T47D (cell line): ENCODE results near the gene AKAP6.
A peak's percentile ranks its signal among the peaks of the same experiment; 100 is the strongest.

Experiments
- DNase-seq, 2 experiments: peaks; one replicate each; pipeline versions ENCODE4 v3.0.0 to v3.0.0-alpha.2; 2011 to 2012; ENCODE audit warnings: low read depth in 1 of 2, low spot score in 1 of 2
- JUND ChIP-seq: IDR thresholded peaks from 2 replicates; pipeline ENCODE4 v1.6.1; 2012; ENCODE audit warnings: low read depth
- in situ Hi-C: cut with HindIII; loops from 2 replicates; pipeline ENCODE4 v1.10.0; 2016; ENCODE audit warnings: low sequenced_read_pairs, low pct_unique_long_range_greater_than_20kb

Gene AKAP6

DNA sequence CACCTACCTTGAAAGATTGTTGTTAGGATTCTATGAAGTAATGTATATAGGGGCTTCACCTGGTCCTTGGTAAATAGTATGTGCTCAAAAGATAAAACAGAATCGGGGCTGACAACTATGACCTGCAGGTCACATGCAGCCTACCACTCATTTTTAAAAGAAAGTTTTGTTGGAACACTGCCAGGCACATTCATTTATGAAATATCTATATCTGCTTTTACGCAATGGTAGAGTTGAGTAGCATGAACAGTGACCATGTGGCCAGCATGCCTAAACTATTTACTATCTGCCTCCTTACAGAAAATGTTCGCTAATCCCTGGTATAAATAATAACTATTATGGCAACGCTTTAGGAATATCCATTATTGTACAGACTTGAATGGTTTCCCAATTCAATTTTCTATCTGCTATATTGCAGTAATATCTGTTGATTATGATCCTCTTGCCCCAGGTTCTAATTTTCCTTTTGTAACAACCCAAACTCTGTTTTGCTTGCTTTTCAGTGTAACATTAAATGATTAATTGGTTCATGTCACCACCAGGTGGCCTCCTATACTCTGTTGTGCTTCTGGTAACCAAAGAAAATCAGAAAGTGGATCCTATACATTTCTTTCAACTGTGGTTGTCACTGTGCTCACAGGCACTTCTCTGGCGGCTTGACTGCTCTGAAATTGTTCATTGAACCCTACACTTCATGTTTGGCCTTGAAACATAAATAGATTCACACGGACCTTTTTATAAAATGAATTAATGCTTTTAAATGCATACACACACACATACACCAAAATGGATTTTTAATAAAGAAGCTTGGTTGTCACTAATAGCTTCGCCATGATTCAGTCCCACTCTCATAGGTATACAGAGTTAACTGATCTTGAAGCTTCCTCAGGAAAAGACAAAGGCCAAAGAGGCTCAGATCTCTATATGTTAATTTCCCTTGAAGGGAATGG is 381.9 kb downstream of the AKAP6 start:
- peak; percentile 59 to 76 for DNase-seq
- in situ Hi-C loops = no loop called here
- no peak for TF ChIP-seq JUND

GRCh38 chr14:32713856-32714255 is 384.8 kb downstream of the AKAP6 start:
- in situ Hi-C loops = no loop called here

DNA sequence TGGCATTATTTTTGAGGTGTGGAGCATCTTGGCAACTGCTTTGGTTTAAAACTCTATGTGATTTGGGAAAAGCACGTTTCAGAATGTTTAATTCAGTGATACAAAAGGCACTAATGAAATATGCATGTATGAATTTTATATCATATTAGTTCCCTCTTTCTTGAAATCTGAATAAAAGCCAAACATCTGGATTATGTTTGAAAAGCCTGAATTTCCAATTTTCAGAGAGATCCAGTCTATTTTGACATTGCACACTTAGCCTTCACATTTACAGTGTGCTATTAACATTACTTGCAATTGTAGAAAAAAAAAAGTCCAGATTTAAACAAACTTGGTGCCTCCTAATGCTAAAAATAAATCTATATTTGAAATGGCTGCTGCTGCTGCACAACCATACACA is 390.5 kb downstream of the AKAP6 start:
- no peak for TF ChIP-seq JUND
- in situ Hi-C loops = no loop called here
- no peak for DNase-seq

More at GRCh38 chr14:32713856-32714255, 384.8 kb downstream of the AKAP6 start:
- TF ChIP-seq JUND = no peak
- no peak for DNase-seq

GRCh38 chr14:32720927-32721326 is 391.8 kb downstream of the AKAP6 start:
- in situ Hi-C loops = no loop called here

GRCh38 chr14:32722631-32723183 is 393.6 kb downstream of the AKAP6 start:
- in situ Hi-C loops = no loop called here
- DNase-seq = no peak
- TF ChIP-seq JUND = no peak

More at GRCh38 chr14:32720927-32721326, 391.8 kb downstream of the AKAP6 start:
- no peak for TF ChIP-seq JUND
- no peak for DNase-seq

DNA sequence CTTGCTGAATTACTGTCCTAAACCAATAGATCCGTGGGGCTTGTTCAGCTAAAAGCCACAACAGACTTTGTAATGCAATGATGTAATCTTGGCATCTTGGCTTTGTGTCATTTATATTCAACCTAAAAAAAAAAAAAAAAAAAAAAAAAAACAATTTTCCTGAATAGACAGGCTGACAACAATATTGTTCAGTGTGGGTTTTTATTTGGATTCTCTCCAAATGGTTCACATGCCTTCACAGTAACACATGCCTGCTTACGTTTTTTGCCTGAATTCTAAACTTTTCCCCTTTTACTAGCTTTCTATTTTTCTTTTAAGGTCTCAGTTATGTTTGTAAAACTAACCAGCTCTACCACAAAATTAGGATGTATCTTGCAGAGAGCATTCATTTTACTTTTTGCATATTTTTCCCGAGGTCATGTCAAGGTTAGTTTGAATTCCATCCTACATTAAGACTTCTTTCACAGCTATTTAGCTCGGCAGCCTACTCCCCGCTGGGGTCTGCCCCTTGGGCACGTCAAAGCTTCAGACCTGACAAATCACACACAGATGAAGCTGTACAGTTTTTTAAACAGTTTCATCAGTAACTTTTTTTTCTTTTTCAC is 395.9 kb downstream of the AKAP6 start:
- TF ChIP-seq JUND = no peak
- in situ Hi-C loops = no loop called here
- no peak for DNase-seq

- TF ChIP-seq JUND = no peak
- in situ Hi-C loops = no loop called here
These were observed 397.4 kb downstream of the AKAP6 start for GRCh38 chr14:32726516-32726915.

DNA sequence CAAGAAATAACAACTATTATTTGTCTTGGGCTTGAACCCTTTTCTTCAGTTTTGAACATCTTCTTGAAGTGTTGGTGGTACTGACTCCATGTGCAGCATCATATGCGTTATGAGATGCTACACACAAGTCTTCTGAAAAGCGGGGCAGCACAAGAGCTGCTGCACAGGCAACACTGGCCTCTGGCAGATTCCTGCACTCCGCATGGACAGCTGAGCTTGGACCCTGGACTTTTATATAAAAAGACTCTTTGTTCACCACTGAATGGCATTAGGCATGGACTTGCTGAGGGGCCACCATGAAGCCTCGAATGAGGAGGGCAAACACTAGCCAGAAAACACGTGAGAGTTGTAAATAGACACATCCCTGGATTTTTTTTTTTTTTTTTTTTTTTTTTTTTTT is 398.7 kb downstream of the AKAP6 start:
- TF ChIP-seq JUND = no peak
- in situ Hi-C loops = no loop called here
- no peak for DNase-seq

More at GRCh38 chr14:32726516-32726915, 397.4 kb downstream of the AKAP6 start:
- DNase-seq = no peak

GRCh38 chr14:32728526-32728925 is 399.4 kb downstream of the AKAP6 start:
- TF ChIP-seq JUND = no peak
- no peak for DNase-seq
- in situ Hi-C loops = no loop called here

DNA sequence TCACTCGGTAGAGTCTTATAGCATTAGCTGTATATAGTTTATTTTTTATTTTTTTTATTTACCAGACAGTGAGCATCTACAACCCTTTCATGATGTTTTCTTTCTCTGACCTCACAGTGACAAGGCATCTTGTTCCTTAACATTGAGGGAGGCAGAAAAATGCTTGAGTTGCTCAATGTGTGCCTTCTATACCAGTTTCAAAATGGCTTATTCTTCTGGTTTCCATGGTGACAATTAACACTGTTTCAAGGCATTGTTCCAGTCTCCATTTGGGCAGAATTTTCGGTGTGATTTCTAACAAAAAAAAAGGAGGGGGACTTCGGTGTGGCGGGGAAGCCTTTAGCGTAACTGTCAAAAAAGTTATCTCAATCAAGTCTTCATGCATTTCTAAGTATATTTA is 399.9 kb downstream of the AKAP6 start:
- no peak for TF ChIP-seq JUND
- no peak for DNase-seq
- in situ Hi-C loops = no loop called here

DNA sequence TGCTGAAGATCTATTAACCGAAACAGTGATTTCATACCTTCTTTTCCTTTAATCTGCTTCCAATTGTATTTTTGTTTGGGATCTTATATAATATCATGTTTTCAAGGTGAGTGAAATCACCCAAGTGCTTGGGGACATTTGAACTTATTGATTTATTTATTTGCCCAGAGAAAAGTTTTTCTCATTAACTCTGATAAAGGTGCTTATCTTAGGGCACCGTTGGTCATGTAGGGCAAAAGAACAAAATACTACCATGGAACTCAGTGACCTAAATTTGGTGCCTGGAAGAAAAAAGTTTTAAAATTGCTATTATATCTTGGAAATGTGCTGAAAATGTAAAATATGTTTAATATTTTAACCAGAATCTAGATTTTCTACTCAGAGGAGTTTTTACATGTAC is 402.2 kb downstream of the AKAP6 start:
- no peak for DNase-seq
- no peak for TF ChIP-seq JUND
- in situ Hi-C loops = no loop called here

GRCh38 chr14:32733015-32733414 is 403.9 kb downstream of the AKAP6 start:
- in situ Hi-C loops = no loop called here
- DNase-seq = no peak
- no peak for TF ChIP-seq JUND

DNA sequence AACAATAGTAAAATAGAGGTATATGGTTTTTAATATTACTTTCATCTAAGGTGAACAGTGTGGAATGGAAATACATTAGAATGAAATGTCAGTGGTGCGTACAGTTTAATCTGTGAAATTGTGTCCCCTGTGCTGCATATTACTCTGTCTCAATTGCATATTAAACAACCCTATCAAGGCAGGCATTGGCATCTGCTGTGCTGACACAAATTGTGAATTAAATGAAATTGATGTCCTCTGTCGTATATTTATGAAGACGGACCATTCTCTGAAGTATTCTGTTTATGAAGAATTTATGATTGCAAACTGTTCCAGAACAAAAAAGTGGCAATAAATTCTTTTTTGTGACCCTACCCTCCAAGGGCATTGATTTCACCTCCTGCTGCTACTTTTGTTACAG is 405.2 kb downstream of the AKAP6 start:
- in situ Hi-C loops = no loop called here
- no peak for DNase-seq
- no peak for TF ChIP-seq JUND
